ENCODE results near the gene ALKBH1.

- TF ChIP-seq, protein P1, sequence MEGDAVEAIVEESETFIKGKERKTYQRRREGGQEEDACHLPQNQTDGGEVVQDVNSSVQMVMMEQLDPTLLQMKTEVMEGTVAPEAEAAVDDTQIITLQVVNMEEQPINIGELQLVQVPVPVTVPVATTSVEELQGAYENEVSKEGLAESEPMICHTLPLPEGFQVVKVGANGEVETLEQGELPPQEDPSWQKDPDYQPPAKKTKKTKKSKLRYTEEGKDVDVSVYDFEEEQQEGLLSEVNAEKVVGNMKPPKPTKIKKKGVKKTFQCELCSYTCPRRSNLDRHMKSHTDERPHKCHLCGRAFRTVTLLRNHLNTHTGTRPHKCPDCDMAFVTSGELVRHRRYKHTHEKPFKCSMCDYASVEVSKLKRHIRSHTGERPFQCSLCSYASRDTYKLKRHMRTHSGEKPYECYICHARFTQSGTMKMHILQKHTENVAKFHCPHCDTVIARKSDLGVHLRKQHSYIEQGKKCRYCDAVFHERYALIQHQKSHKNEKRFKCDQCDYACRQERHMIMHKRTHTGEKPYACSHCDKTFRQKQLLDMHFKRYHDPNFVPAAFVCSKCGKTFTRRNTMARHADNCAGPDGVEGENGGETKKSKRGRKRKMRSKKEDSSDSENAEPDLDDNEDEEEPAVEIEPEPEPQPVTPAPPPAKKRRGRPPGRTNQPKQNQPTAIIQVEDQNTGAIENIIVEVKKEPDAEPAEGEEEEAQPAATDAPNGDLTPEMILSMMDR (conservative IDR thresholded peaks at IDR 0.05 in 1 of 2, IDR thresholded peaks at IDR 0.05 in 1 of 2; ENCODE audit: low read depth in 1 of 2, low read length in 2 of 2), result peak; percentile 45 to 48
- TF ChIP-seq EZH2 (IDR thresholded peaks at IDR 0.05; ENCODE audit: low read length, missing control alignments), result no peak
These were observed 484 bp downstream of the ALKBH1 start for GRCh38 chr14:77707355-77707723.
